Ovary (tissue), 3 donors: ENCODE data around the gene FHIP1B.

Experiments
- EP300 ChIP-seq: sonication (generic); formaldehyde crosslinking; IDR thresholded peaks from one replicate; pipeline ENCODE4 v1.6.1; 2017; ENCODE audit warnings: antibody characterized with exemption
- POLR2A ChIP-seq: fragments of 450-650 bp; IDR thresholded peaks from one replicate; pipeline ENCODE4 v1.6.1; 2017; ENCODE audit warnings: antibody characterized with exemption, mild to moderate bottlenecking, moderate library complexity
- TF ChIP-seq, protein P1 (sequence below), 3 donors: fragments of 450-650 bp in 2 of 3; fragments of 200-600 bp in 1 of 3; IDR thresholded peaks; one replicate each; pipeline versions ENCODE4 v1.5.1 to v1.8.0; 2016 to 2022; ENCODE audit warnings: antibody characterized with exemption in 3 of 3, mild to moderate bottlenecking in 1 of 3
- donor health status: DM: no; HTN: no; CAD: no.

DNA sequence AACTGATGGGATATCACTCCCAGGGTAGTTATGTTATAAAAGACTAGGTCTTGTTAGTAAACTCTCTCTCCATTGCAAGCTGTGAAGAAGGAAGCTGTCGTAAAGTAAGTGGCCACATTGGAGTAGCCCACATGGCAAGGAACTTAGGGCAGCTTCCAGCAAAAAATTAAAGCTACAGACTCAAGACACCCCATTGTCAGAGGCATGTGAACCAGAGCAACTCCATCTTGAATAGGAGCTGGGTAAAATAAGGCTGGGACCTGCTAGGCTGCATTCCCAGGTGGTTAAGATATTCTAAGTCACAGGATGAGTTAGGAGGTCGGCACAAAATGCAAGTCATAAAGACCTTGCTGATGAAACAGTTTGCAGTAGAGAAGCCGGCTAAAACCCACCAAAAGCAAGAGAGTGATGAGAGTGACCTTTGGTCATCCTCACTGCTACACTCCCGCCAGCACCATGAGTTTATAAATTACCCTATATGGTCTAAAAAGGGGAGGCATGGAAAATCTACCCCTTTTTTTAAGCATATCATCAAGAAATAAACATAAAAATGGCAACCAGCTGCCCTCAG, 49.1 kb upstream of the FHIP1B start:
- TF ChIP-seq, protein P1, sequence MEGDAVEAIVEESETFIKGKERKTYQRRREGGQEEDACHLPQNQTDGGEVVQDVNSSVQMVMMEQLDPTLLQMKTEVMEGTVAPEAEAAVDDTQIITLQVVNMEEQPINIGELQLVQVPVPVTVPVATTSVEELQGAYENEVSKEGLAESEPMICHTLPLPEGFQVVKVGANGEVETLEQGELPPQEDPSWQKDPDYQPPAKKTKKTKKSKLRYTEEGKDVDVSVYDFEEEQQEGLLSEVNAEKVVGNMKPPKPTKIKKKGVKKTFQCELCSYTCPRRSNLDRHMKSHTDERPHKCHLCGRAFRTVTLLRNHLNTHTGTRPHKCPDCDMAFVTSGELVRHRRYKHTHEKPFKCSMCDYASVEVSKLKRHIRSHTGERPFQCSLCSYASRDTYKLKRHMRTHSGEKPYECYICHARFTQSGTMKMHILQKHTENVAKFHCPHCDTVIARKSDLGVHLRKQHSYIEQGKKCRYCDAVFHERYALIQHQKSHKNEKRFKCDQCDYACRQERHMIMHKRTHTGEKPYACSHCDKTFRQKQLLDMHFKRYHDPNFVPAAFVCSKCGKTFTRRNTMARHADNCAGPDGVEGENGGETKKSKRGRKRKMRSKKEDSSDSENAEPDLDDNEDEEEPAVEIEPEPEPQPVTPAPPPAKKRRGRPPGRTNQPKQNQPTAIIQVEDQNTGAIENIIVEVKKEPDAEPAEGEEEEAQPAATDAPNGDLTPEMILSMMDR (IDR thresholded peaks at IDR 0.05): no peak
- TF ChIP-seq POLR2A (no peak), EP300 (no peak)
